Measurements from ENCODE around the gene WWOX.

Gene WWOX

GRCh38 chr16:78746718-78747117 is 647.3 kb downstream of the WWOX start:
- no peak for TF ChIP-seq CTCF (IDR thresholded peaks at IDR 0.05; ENCODE audit: insufficient read depth, low read length, poor library complexity, severe bottlenecking)
- Histone ChIP-seq H3K27me3 (replicated peaks; ENCODE audit: control insufficient read depth, insufficient read depth, low read length) (no peaks in the 10 kb centered on the region), H3K36me3 (ENCODE audit: control insufficient read depth, insufficient read depth, low read length) (no peaks in the 10 kb centered on the region), H3K4me3 (replicated peaks; ENCODE audit: low read depth, low read length) (no peak overlapping the region)
- DNase-seq (ENCODE audit: extremely low read depth, insufficient read length), result no peak

GRCh38 chr16:78748220-78748929 is 648.9 kb downstream of the WWOX start:
- Histone ChIP-seq H3K36me3 (ENCODE audit: control insufficient read depth, insufficient read depth, low read length) (no peaks in the 10 kb centered on the region), H3K4me3 (replicated peaks; ENCODE audit: low read depth, low read length) (no peak overlapping the region), H3K27me3 (replicated peaks; ENCODE audit: control insufficient read depth, insufficient read depth, low read length) (no peaks in the 10 kb centered on the region)
- DNase-seq (ENCODE audit: extremely low read depth, insufficient read length), result no peak
- TF ChIP-seq CTCF (IDR thresholded peaks at IDR 0.05; ENCODE audit: insufficient read depth, low read length, poor library complexity, severe bottlenecking), result no peak

GRCh38 chr16:78749745-78750268 is 650.4 kb downstream of the WWOX start:
- no peaks in the 10 kb centered on the region for H3K27me3 ChIP-seq (replicated peaks; ENCODE audit: control insufficient read depth, insufficient read depth, low read length)
- H3K36me3 ChIP-seq (ENCODE audit: control insufficient read depth, insufficient read depth, low read length), result no peaks in the 10 kb centered on the region
- peak overlapping the region; percentile 5; the same call in 1 of the 2 replicates for H3K4me3 ChIP-seq (replicated peaks; ENCODE audit: low read depth, low read length)
- peak; percentile 28 for DNase-seq (ENCODE audit: extremely low read depth, insufficient read length)
- no peak for TF ChIP-seq CTCF (IDR thresholded peaks at IDR 0.05; ENCODE audit: insufficient read depth, low read length, poor library complexity, severe bottlenecking)

- no peak for TF ChIP-seq CTCF (IDR thresholded peaks at IDR 0.05; ENCODE audit: insufficient read depth, low read length, poor library complexity, severe bottlenecking)
- no peak for DNase-seq (ENCODE audit: extremely low read depth, insufficient read length)
- Histone ChIP-seq H3K27me3 (replicated peaks; ENCODE audit: control insufficient read depth, insufficient read depth, low read length) (no peaks in the 10 kb centered on the region), H3K4me3 (replicated peaks; ENCODE audit: low read depth, low read length) (no peak overlapping the region), H3K36me3 (ENCODE audit: control insufficient read depth, insufficient read depth, low read length) (no peaks in the 10 kb centered on the region)
Observed at GRCh38 chr16:78750611-78751010, 651.2 kb downstream of the WWOX start.

- TF ChIP-seq CTCF (IDR thresholded peaks at IDR 0.05; ENCODE audit: insufficient read depth, low read length, poor library complexity, severe bottlenecking), result no peak
- DNase-seq (ENCODE audit: extremely low read depth, insufficient read length), result no peak
- no peak overlapping the region for H3K4me3 ChIP-seq (replicated peaks; ENCODE audit: low read depth, low read length)
- H3K27me3 ChIP-seq (replicated peaks; ENCODE audit: control insufficient read depth, insufficient read depth, low read length), result no peaks in the 10 kb centered on the region
- no peaks in the 10 kb centered on the region for H3K36me3 ChIP-seq (ENCODE audit: control insufficient read depth, insufficient read depth, low read length)
Observed at GRCh38 chr16:78751601-78752000, 652.1 kb downstream of the WWOX start.
